ENCODE data around the gene MYOD1.

Gene MYOD1

DNA sequence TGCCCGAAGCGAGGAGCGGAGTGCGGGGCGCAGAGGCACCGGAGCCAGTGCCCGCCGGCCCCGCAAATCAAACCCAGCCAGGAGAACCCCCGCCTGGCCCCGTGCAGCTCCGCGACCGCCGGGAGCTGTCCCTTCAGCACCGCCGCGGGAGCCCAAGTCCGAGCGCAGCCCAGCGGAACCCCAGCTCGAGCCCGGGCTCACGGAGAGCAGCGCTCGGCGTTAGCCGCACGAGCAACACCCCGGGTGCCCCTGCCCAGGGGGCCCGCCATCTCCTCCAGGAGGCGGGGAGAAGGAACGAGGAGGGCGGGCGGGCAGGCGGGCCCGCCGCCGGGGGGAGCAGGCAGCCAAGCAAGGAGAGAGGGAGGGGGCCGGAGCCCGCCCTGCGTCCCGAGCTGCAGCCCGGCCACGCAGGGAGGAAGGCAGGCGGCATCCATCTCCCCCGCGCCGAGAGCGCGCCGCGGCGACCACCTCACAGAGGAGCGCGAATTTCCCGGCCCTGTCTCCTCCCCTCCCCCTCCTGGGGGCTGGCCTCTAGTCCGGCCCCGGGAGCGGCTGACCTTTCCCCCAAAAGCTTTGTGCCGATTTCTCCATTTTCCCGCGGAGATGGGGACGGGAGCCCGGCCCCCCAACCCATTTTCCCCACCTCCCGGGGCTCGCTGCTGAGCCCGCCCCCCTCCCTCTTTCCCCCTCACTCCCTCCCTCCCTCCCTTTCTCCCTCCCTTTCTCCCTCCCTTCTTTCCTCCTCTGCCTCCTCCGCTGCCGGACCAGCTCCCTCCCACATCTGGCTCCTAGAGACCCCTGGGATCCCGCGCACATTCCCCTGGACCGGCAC is 15.8 kb downstream of the MYOD1 start:
- no peak for DNase-seq (ENCODE audit: low spot score)

DNA sequence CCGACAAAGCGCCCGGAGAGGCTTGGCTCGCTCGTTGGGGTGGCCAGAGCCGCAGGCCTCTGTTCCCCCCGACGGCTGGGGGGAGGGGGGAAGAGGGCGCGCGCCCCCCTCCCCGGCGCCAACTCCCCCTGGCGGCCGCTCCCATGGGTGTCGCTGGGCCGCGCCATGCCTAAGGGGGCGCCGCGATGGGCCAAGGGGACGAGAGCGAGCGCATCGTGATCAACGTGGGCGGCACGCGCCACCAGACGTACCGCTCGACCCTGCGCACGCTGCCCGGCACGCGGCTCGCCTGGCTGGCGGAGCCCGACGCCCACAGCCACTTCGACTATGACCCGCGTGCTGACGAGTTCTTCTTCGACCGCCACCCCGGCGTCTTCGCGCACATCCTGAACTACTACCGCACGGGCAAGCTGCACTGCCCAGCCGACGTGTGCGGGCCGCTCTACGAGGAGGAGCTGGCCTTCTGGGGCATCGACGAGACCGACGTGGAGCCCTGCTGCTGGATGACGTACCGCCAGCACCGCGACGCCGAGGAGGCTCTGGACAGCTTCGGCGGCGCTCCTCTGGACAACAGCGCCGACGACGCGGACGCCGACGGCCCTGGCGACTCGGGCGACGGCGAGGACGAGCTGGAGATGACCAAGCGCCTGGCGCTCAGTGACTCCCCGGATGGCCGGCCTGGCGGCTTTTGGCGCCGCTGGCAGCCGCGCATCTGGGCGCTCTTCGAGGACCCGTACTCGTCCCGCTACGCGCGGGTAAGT is 16.6 kb downstream of the MYOD1 start:
- DNase-seq (ENCODE audit: low spot score), result no peak

DNA sequence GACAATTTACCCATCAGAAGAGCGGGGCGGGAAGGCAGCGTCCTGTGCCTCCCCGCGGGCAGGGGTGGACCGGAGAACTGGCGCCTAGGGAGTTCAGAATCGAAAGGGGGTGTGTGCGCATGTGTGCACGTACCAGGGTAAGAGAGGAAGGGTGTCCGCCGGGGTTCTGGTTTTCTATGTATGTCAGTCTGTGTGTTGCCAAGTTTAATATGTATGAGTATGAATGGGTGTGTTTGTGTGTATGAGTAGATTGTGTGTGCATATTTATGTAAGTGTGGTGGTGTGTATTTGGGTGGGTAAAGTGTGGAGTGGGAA is 17.2 kb downstream of the MYOD1 start:
- DNase-seq (ENCODE audit: low spot score), result no peak

DNA sequence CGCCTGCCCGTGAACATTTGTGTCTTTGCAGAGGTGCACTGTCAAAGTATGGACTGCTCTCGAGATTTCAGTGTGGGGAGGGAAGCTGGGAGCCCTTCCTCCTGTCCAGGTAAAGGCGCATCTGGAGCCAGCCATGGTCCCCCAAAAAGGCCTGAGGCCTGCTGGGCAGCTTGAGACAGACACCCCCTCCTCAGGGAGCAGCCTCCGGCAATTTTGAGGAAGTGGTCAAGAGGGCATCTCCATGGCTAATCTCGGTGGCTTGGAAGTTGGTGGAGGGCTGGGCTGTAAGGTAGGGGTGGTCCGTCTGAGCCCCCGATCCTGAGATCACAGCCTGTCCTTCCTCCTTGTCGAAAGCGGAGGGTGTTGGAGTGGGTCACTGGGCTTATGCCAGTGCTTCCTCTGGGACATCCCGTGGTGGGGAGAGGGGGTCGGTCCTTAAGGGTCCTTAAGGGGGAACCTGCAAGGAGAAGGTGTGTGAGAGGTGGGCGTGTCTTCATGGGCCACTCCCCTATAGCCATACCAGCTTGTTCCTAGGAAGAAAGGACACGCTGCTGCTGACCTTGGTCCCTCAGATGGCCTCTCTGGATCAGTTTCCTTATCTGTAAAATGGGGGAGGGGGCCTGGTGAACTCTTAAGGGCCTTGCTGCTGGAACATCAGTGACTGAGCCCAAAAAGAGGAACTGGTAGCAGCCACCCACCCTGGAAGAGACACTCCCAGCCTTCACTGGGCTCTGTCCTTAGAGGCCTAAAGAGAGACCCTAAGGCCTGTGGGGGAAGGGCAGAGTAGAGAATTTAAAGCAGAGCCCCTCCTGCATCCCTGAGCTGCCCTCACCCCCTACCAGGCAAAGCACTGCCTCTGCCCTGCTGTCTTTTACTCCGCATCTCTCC is 17.8 kb downstream of the MYOD1 start:
- no peak for DNase-seq (ENCODE audit: low spot score)

DNA sequence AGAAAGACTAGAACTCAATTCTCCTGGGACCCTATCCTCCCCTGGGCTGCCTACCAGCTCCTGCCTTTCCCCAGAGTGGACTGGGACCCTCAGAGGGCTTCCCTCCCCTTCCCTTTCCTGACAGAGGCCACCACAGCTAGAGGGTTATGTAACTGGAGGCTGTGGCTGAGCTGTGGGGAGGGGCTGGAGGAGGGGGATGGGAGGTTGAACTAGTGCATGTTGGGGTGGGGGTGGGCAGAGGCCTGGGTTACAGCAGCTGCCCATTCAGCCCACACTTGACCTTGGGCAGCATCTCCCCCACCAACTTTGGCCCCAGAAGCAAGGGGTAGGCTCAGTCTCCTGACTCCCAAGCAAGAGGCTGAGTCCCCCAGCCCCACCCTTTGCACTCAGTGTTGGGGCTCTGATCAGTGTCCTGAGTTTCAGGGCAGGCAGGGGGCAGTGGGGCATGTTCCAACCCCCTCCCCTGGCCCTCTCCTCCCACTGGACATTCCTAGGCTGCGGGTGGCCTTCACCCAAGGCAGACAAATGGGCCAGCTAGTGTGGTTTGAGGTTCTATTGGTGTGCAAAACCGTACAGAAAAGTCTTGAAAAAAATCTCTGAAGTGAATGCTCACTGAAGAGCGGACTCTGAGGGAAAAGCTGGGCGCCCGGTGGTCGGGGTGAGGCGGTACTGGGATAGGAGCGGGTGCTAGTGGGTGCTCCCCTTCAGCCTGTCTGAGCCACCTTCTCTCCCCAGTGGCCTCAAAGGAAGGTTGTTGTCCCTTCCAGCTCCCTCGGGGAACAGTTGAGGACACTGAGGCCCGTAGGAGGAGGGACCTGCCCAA is 19.0 kb downstream of the MYOD1 start:
- DNase-seq (ENCODE audit: low spot score), result no peak

DNA sequence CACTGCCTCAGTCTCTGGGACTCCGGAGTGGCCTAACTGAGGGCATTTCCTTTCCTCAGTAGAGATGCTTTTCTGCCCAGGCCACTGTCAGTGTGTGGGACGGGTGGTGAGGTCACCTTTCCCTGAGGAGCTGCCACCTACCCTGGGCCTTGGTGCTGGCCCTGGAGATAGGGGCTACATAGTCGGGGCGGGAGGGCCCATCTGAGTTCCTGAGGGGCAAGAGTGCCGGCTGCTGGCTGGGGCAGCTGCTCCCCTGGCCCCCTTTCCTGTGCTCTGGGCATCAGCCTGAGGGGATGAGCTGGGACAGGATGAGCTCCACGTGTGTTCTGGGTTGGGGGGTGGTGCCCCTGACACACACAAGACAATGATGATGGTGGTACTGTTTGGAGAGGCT is 20.6 kb downstream of the MYOD1 start:
- DNase-seq (ENCODE audit: low spot score), result no peak

DNA sequence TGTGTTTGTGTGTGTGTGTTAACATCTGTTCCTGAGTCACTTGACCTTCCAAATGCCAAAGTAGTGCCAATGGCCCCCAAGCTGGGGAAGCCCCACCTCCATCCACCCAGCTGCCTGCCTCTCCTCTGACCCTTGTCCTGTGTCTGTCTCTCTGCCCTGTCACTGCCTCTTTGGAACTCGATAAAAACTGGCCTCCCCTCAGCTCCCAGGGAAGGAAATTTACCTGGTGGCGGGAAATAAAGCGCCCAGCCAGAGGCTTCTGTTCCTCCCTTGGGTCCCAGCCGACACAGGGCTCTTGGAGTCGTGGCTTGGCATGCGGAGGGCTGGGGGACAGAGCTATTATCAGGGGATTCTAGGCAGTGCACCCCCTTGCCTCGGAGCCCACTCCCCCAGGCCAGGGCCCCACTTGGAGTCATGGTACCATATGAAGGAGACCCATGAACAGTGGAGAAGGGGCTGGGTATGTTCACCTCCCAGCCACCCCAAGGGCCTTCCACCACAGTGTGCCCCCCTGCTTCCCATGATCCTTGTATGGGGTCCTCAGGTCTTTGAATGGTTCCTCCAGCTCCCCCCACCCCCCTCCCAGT is 21.4 kb downstream of the MYOD1 start:
- no peak for DNase-seq (ENCODE audit: low spot score)

DNA sequence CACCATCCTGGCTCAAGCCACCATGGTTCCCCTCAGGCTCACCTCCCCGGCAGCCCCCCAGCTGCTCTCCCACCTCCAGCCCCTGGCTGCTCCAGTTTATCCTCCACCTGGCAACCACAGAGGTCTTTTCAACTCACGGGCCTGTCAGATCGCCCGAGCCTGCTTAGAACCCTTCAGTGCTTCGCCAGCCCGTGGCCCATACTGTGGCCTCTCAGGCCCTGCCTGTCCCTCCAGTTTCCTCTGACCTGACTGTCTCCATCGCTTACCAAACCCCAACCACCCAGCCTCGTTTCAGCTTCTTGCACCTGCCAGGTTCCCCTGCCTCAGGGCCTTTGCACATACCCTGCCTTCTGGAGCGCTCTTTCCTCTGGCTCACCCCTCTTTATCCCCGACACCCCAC is 22.1 kb downstream of the MYOD1 start:
- DNase-seq (ENCODE audit: low spot score), result no peak

DNA sequence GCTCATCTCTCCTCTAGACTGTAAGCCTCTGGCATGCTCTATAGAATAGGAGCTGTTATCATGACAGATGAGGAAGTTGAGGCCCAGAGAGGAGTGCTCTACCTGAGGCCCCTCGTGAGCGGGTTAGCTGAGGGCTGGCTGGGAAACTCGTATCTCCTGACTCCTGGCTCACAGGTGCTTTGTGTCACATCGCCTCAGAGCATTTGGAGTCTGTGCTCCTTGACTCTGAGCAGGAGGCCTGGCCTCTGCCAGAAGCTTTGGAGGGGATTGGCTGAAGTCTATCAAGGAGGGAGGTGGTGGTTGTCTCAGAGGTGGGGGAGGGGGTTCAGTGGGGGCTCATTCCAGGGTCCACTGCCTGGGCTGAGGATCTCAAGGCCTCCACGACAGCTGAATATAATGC is 22.6 kb downstream of the MYOD1 start:
- DNase-seq (ENCODE audit: low spot score), result no peak

DNA sequence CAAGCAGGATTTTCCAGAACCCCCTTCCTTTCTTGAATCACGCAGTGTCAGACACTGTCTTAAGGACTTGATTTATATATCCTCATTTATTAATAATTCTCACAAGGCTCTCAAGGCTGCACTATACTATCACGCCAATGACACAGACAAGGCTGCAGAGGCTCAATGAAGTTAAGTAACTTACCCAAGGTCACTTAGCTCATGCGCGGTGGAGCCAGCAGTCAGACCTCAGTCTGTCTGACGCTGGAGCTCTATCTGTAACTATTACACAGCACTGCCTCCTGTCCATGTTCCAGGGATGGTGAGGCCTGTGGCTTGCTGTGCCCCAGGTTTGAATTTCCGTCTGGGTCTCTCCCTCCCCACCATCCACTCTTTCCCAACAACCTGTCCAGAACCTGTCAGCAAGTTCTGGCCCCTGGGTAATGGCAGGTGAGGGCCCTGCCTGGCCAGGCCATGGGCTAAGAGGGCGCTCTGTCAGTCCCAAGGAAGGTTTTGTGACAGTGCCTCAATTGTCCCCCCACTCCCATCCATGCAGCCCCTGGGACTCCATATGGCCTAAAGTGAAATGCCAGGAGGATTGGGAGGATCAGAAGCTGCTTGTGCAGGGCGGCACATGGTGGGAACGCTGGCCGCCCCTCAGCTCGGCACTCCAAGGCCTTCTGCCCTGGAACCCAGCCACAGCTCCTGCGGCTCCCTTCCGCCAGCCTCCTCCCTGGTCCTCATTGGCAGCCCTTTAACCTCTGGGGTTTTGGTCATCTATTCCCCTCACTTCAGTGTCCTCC is 23.8 kb downstream of the MYOD1 start:
- no peak for DNase-seq (ENCODE audit: low spot score)

DNA sequence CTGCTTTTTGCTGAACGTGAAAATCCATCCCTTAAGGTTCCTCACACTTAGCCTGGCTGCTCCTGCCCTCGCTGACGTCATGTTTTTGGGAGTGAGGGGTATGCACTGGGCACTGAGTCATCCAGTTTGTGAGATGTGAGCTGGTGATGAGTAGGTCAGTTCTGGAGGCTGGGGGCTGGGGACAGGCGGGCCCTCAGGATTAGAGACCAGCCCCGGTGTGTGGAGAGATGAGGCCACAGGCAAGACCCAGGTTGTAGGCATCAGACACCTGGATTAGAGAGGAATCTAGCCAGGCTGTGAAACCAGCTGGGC is 24.4 kb downstream of the MYOD1 start:
- DNase-seq (ENCODE audit: low spot score), result no peak

DNA sequence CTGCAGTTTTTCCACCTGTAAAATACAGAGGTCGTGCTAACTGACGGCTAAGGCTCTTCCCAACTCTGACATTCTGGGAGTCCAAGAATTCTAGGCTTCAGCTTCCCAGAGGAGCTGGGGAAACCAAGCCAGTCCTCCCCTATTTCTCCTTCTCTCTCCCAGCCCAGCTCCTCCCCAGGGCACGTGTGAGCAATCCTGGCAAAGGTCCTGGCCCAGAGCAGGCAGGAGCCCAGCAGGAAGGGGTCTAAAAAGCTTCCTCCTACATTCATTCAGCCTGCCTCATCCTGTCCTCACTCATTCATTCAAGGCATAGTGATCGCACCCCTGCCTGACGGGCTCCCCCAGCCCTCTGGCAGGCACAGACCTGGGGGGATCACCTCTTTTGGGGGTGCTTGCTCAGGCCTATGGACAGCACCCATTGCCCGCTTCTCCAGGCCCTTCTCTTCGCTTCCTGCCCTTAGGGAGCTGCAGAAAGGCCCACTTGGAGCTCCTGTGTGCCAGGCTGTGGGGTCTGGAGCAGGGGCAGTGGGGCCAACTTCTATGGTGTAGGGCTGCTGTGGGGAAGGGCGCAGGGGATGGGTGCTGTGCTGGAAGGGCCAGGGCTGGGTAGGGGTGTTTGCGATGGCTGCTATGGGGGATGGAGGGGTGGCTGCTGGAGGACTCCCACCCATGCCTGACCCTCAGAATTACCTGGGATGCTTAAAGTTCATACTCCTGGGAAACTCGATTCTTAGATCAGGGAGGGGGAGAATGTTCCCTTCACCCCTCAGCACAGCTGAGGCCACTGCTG is 25.0 kb downstream of the MYOD1 start:
- no peak for DNase-seq (ENCODE audit: low spot score)

DNA sequence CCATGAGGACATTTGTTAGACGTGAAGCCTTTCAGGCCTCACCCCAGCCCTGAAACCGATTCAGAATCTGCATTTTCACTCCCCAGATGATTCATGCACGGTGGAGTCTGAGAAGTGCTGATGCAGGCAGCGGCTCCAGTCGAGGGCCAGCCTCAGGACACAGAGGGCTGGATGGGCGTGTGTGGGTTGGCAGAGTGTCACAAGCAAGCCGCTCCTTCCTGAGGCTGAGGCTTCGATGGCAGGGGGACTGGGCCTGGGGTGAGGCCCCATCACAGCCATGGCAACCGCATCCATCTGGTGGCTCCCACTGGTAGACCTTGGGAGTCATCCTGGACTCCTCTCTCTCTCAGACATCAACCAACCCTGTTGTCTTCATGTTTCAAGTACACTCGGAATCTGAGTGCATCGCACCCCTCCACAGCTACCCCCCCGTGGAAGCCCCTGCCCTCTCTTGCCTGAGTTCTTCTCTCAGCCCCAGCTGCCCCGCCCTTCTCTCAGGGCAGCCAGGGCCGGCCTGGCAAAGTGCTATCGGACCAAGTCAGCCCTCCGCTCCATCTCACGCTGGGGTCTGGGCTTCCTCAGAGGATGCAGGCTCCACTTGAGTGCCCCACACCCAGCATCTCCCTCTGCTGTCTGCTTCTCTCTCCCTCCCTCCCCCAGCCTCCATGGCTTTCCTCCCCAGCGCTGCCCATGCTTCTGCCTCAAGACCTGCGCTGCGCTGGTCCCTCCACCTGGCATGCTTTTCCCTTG is 25.8 kb downstream of the MYOD1 start:
- DNase-seq (ENCODE audit: low spot score), result no peak

DNA sequence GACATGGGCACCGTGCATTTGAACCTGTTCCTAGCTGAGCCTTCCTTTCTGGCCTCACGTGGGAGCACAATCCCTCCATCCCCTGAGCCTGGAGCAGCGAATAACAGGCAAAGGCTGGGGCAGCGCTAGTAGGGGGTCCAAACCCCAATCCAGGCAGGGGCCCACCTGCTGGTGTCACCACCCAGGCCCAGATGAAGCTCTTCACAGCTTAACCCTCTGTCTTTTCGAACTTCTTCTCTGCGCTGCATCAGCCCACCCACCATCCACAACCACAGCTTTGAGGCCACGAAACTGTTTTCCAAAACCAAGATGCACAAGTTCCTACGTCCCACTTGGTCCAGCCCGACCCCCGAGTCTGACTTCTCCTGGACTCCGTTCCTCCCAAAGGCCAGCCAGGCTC is 26.7 kb downstream of the MYOD1 start:
- no peak for DNase-seq (ENCODE audit: low spot score)

DNA sequence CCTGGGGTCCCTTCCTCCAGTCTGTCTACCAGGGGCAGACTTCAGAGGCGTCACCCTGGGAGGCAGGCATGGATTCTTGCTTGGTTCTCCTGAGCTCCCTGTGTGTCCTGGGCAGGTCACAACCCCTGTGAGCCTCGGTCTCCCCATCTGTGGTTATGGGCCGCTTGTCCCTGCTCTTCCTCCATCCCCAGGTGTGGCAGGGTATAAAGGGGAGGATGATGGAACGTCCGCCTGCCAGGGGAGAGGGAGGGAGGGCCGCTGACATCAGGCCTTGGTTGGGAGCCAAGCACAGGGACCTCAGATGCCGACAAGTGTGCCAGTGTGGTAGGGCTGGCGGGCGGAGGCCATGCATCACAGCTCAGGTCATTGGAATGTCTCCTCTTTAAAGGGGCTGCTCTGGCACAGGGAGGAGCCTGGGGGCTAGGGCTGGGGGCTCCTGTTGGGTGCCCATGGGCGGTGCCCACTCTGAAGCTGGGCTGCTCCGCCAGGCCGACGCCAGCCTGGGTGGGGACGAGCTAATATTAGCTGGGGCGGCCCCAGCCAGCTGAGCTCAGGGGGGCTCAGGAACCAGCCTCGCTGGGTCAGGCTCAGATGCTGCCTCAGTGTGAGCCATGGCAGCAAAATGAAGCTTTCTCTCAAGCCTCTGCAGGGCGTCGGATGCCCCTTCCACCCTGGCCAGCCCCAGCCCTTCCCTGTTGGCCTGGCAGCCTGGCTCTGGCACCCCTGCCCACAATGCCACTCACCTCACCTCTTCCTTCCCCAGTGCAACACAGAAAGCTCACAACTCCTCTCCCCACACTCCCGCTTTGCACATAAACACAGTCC is 28.0 kb downstream of the MYOD1 start:
- no peak for DNase-seq (ENCODE audit: low spot score)

DNA sequence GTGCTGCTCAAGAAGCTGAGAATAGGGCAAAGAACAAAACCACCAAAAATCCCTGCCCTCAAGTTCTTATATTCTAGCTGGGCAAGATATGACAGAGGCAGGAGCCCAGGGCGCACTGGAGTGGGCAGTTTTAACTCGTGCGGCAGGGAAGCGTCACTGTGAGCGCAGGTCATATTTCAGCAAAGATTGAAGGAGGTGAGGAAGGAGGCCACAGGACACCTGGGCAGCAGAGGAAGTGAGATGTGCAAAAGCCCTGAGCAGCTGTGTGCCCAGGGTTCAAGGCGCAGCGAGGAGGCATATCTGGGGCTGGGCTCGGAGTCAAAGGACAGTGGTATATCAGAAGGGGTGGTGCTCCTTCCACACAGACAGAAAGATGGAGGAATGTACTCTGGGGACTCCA is 28.7 kb downstream of the MYOD1 start:
- no peak for DNase-seq (ENCODE audit: low spot score)

DNA sequence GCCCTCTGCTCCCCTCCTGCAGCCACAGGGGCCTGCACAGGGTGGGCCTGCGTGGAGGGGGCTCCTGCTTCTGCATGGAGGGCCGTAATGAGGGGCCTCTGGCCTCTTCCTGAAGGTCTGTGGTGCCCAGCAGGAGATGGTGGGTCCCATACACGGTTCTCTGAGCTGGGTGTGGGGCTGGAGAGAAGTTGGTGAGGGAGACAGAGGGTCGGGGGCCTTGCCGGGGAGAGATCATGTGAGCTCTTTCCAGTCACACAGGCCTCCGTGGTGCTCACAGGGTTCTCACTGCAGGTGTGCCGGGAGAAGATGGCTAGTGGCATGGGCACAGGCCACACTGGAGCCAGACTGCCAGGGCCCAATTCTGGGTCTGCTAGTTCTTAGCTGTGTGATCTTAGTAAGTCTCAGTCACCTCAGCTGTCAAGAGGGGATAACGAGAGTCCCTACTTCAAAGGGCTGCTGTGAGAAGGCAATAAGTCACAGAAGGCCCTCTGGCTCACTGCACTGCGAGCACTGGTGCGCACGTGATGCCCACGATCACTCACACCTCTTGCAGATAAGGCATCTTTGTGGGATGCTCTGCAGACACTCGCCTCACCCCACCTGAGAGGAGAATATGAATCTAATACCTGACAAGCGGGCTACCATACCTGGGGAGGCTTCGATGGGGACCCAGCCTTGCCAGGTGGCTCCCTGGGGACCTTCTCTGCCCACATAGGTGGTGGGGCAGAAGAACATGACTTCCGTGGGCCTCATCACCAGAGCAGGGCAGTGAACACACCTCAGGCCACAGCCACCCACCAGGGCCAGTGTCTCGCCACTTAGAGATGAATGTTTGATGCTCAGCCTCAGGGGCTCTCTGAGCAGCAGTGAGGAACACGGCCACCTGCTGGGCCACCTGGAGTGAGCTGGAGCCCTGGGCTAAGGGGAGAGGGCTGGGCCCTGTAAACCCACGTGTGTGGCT is 29.7 kb downstream of the MYOD1 start:
- no peak for DNase-seq (ENCODE audit: low spot score)

Data from NAMALWA (cell line).